Osteocyte (in vitro differentiated cells): ENCODE results near the gene CASZ1. TPM values are rescaled to one million over a fixed set of nuclear protein-coding genes. Genes with fewer than 3 reads are reported as not detected.

Experiments used
- DNase-seq: peaks from one replicate; pipeline ENCODE4 v3.0.0; 2021; ENCODE audit warnings: mixed read lengths; ENCODE audit not compliant: unreplicated experiment; ENCODE audit errors: extremely low spot score
- H3K27ac Mint-ChIP-seq: one replicate; pipeline ENCODE4 v1.8.0; 2021; ENCODE audit warnings: mild to moderate bottlenecking, mixed read lengths; ENCODE audit not compliant: unreplicated experiment
- H3K27me3 Mint-ChIP-seq: one replicate; pipeline ENCODE4 v1.8.0; 2021; ENCODE audit warnings: mixed read lengths; ENCODE audit not compliant: unreplicated experiment
- H3K36me3 Mint-ChIP-seq: one replicate; pipeline ENCODE4 v1.8.0; 2021; ENCODE audit warnings: mixed read lengths; ENCODE audit not compliant: unreplicated experiment
- H3K4me1 Mint-ChIP-seq: one replicate; pipeline ENCODE4 v1.8.0; 2021; ENCODE audit warnings: mixed read lengths; ENCODE audit not compliant: unreplicated experiment
- H3K4me3 Mint-ChIP-seq: one replicate; pipeline ENCODE4 v1.8.0; 2021; ENCODE audit warnings: mild to moderate bottlenecking, moderate library complexity, mixed read lengths; ENCODE audit not compliant: unreplicated experiment
- H3K9me3 Mint-ChIP-seq: one replicate; pipeline ENCODE4 v1.8.0; 2021; ENCODE audit warnings: mixed read lengths; ENCODE audit not compliant: unreplicated experiment
- total RNA-seq: library from RNA; stranded (reverse); gene quantifications from 2 replicates; pipeline ENCODE4 v1.2.1, GENCODE V29; 2021
- TF ChIP-seq, protein P1 (sequence below): fragments of 200-600 bp; sonication (generic); IDR thresholded peaks from 2 replicates; pipeline ENCODE4 v1.5.0; 2021; ENCODE audit warnings: antibody characterized with exemption, mild to moderate bottlenecking, moderate library complexity

The CASZ1 gene
- total RNA-seq, 1 donor from 2014 or later: 1.2 TPM

DNA sequence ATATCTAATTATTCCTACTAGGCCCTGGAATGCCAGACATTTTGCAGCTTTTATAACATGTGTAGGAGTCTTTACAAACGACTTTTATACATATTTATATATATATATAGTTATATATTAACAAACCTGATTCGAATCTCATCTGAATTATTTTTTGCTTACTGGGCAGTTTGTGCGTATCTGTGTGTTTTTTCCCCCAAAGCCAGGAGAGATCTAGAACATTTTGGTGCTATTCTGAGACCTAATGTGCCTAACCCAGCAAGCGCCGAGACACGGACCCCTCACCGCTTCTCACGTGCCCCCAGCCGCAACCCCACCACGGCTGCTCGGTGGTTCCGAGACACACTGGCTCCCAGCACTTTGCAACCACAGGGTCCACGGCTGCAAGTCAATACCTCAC is 54.8 kb downstream of the CASZ1 start:
- no peak overlapping the region for H3K27ac Mint-ChIP-seq
- TF ChIP-seq, protein P1, sequence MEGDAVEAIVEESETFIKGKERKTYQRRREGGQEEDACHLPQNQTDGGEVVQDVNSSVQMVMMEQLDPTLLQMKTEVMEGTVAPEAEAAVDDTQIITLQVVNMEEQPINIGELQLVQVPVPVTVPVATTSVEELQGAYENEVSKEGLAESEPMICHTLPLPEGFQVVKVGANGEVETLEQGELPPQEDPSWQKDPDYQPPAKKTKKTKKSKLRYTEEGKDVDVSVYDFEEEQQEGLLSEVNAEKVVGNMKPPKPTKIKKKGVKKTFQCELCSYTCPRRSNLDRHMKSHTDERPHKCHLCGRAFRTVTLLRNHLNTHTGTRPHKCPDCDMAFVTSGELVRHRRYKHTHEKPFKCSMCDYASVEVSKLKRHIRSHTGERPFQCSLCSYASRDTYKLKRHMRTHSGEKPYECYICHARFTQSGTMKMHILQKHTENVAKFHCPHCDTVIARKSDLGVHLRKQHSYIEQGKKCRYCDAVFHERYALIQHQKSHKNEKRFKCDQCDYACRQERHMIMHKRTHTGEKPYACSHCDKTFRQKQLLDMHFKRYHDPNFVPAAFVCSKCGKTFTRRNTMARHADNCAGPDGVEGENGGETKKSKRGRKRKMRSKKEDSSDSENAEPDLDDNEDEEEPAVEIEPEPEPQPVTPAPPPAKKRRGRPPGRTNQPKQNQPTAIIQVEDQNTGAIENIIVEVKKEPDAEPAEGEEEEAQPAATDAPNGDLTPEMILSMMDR: no peak
- H3K36me3 Mint-ChIP-seq: no peaks in the 10 kb centered on the region
- no peak for DNase-seq
- no peak overlapping the region for H3K4me3 Mint-ChIP-seq
- H3K9me3 Mint-ChIP-seq: no peaks in the 10 kb centered on the region
- peaks cover 10% of the 10 kb centered on the region for H3K27me3 Mint-ChIP-seq
- H3K4me1 Mint-ChIP-seq: no peaks in the 10 kb centered on the region

DNA sequence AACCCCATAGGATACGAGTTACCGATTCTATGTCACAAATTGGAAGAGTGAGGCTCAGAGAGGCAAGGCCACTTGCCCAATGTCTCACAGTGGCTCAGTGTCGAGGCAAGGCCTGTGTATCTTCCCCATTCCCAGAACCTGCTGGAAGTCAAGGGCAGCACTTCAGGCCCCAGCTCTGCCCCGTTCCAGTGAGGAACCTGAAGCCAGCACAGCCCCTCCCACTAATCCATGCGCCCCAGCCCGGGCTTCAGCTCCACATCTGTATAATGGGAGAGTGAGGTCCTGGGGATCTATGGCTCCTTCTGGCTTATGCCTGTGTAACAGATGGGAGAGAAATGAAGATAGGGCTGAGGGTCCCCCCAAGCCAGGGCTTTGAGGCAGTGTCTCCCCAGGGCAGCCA is 56.3 kb downstream of the CASZ1 start:
- Mint-ChIP-seq H3K27me3 (peaks cover 7% of the 10 kb centered on the region), H3K9me3 (no peaks in the 10 kb centered on the region), H3K36me3 (no peaks in the 10 kb centered on the region), H3K4me3 (no peak overlapping the region), H3K27ac (no peak overlapping the region), H3K4me1 (no peaks in the 10 kb centered on the region)
- no peak for DNase-seq
- TF ChIP-seq, protein P1: no peak

DNA sequence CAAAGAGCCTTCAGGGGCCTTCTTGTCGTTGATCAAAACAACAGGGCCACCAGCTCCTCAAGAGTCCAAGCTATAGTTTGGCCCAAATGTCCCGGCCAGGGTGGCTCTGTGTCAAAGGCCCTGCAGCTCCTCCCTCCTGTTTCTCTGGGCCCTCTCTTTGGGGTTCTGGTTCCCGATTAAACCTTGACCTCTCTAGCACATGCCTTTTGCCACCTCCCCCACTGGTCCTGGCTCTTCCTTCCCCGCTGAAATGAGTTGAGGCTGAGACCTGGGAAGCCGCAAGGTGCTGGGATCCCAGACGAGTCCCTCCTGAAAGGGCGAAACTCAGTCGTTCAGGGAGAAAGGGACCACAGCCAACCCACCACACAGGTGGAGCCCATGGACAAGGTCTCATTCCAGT is 56.9 kb downstream of the CASZ1 start:
- Mint-ChIP-seq H3K27me3 (peaks cover 12% of the 10 kb centered on the region), H3K27ac (no peak overlapping the region), H3K9me3 (no peaks in the 10 kb centered on the region), H3K36me3 (no peaks in the 10 kb centered on the region), H3K4me1 (no peaks in the 10 kb centered on the region), H3K4me3 (no peak overlapping the region)
- TF ChIP-seq, protein P1: no peak
- no peak for DNase-seq

DNA sequence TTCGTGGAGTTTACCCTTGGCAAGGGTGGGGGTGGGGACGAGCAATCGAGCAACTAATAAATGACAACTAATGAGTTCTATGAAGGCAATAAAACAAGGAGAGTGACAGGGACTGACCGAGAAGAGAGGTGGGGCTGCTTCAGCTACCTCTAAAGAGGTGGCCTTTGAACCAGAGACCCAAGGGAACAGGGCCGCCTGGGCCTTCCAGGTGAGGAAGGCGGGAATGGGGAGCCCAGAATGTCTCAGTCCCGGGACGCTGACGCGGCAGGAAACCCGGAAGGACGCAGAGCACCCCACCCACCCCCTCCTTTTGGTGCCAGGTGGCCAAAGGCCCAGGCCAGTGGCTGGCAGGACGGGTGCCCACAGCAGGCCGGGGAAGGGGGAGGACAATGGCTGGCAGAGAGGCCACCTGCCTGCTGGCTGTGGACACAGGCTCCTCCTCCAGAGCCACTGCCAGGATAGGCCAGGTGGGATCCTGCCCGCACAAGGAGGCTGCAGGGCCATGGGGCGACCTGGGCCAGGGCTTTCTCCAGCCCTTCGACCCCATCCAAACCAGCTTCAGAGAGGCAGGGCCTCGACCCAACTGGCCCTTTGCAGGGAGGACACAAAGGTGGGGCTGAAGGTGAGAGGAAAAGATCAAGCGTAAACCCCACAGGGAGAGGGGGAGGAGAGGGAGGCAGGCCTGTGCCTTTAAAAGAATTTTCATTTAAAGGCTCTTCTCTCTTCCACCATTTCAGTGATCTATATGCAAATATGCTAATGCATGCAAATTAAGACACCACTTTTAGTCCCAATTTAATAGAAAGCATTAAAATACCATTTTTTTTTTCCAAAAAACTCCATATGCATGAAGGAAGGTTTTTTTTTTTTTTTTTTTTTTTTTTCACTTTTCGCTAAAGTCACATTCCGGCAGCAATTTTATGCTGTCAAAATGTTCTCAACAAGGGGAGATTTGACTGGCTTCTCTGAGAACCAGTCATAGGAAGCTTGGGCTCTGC is 58.1 kb downstream of the CASZ1 start:
- no peaks in the 10 kb centered on the region for H3K4me1 Mint-ChIP-seq
- H3K4me3 Mint-ChIP-seq: no peak overlapping the region
- TF ChIP-seq, protein P1: no peak
- no peaks in the 10 kb centered on the region for H3K9me3 Mint-ChIP-seq
- no peak for DNase-seq
- no peaks in the 10 kb centered on the region for H3K36me3 Mint-ChIP-seq
- H3K27ac Mint-ChIP-seq: no peak overlapping the region
- peaks cover 16% of the 10 kb centered on the region for H3K27me3 Mint-ChIP-seq

DNA sequence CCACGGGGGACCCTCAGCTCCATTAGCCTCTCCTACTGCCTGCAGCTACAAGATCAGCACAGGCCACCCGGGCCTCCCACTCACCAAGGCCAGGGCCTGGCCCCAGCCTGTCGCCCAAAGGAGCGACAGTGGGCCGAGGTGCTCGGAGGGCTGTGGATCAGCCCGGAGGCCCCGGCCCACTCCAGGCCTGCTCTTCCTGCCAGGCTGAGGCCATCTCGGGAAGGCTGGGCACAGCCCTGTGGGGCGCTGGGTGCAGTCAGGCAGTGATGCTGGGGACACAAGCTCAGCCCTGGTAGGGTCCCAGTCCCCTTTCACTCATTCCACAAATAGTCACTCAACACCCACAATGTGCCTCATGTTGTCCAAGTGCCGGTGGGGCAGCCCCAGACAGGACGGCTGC is 58.8 kb downstream of the CASZ1 start:
- Mint-ChIP-seq H3K36me3 (no peaks in the 10 kb centered on the region), H3K27me3 (peaks cover 18% of the 10 kb centered on the region), H3K4me1 (no peaks in the 10 kb centered on the region), H3K4me3 (no peak overlapping the region), H3K27ac (no peak overlapping the region), H3K9me3 (no peaks in the 10 kb centered on the region)
- DNase-seq: no peak
- TF ChIP-seq, protein P1: no peak
